Mucosa of stomach (tissue), 1 donor: ENCODE measurements around the gene GAB3.
"Not testable (repeated sequence)": the region's sequence is repeated elsewhere in the genome, so short reads cannot be mapped to it uniquely, and the experiment has no call there.

Experiments used
- H3K27me3 ChIP-seq: one replicate; pipeline ENCODE4 v1.7.0; 2013; ENCODE audit warnings: mild to moderate bottlenecking, low read length; ENCODE audit not compliant: control insufficient read depth, insufficient read depth
- H3K36me3 ChIP-seq: one replicate; pipeline ENCODE4 v1.7.0; 2013; ENCODE audit warnings: low read length; ENCODE audit not compliant: control insufficient read depth, insufficient read depth
- H3K4me1 ChIP-seq: one replicate; pipeline ENCODE4 v1.7.0; 2013; ENCODE audit warnings: mild to moderate bottlenecking, low read length; ENCODE audit not compliant: control insufficient read depth, insufficient read depth
- H3K4me3 ChIP-seq: one replicate; pipeline ENCODE4 v1.7.0; 2013; ENCODE audit warnings: low read length
- H3K9ac ChIP-seq: one replicate; pipeline ENCODE4 v1.7.0; 2013; ENCODE audit warnings: mild to moderate bottlenecking, low read length, moderate library complexity
- H3K9me3 ChIP-seq: one replicate; pipeline ENCODE4 v1.7.0; 2013; ENCODE audit warnings: mild to moderate bottlenecking, low read length, moderate library complexity; ENCODE audit not compliant: control insufficient read depth
- donor health status: Pancreatic carcinoma.

GAB3 gene

DNA sequence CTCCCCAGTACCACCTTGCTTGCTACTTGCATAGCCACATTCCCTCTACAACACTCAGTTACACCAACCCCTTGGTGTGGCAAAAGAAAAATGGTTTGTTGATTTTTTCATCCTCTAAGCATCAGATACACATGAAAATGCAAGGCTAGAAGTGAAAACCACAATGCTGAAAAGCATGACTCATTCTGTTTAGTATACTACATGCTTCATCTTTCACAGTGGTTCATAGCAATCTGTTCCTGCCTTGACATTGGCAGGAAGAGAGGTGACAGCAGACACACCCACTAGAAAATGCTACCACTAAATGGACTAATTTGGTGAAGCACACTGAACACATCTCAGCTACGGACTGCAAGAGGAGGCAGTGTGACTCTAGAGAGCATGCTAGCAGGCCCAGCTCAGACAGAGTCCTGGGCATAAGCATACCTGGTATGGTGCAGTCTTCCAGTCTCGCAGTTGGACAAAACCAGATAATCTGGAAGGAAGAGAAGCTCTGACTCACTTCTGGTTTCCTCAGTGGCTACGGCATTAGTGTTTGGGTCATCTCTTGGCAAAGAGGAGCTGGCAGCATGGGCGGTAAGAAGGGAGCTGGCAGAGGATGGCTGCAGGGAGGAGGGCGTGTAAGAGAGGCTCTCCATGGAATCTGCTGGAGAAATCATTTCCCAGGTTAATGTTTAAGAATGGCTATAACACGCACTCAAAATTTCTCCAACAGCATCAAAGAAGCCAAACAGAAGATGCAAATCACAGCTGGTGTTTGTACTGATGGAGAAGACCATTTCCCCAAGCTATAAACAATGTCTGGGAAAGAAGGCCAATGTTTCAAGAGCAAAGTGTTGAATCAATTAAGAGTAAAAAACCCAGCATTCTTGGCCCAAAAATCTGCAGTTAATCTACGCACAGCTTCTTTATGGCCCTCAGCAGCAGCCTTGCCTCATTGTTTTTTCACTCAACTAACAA lies 37.8 kb downstream of the GAB3 start:
- Histone ChIP-seq H3K4me1 (peaks cover 4% of the 10 kb centered on the region), H3K9me3 (no peaks in the 10 kb centered on the region), H3K9ac (no peak overlapping the region), H3K36me3 (no peaks in the 10 kb centered on the region), H3K27me3 (no peaks in the 10 kb centered on the region), H3K4me3 (no peak overlapping the region)

DNA sequence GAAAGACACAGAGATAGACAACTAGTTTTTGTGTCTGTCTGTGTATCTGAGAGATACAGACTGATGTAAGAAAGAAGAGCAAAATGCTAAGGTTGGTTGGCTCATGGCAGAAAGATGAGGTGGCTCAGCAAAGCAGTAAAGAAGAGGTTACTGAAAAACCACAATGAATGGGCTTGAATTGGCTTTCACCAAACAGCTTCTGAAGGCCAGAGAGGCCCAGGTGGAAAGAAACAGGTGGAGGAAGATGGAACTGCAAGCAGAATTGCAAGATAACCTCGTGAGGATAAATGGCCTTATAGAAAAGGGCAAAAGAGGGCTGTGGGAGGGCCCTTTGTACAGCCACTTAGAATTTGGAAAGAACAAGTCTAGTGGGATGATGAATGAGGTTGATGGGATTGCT lies 39.6 kb downstream of the GAB3 start:
- Histone ChIP-seq H3K27me3 (no peaks in the 10 kb centered on the region), H3K36me3 (no peaks in the 10 kb centered on the region), H3K9ac (no peak overlapping the region), H3K4me3 (no peak overlapping the region), H3K9me3 (no peaks in the 10 kb centered on the region), H3K4me1 (no peaks in the 10 kb centered on the region)

DNA sequence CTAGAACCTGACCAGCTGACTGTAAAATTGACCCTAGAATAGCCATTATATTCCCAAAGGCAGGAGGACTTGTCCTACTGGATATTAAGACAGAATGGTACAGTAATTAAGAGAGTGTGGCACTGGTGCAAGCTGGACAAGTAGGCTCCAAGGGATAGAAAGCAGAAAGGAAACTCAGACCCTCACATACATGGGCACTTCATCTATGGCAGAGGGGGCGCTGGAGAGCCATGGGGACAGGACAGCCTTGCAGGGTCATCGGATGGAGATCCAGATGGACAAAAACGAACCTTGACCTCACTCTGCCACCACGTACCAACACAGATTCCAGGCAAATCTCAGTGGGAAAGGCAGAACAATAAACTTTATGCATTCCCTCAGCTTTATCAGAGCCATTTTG lies 40.6 kb downstream of the GAB3 start:
- Histone ChIP-seq H3K9ac (no peak overlapping the region), H3K4me3 (no peak overlapping the region), H3K9me3 (no peaks in the 10 kb centered on the region), H3K4me1 (no peaks in the 10 kb centered on the region), H3K36me3 (no peaks in the 10 kb centered on the region), H3K27me3 (no peaks in the 10 kb centered on the region)

DNA sequence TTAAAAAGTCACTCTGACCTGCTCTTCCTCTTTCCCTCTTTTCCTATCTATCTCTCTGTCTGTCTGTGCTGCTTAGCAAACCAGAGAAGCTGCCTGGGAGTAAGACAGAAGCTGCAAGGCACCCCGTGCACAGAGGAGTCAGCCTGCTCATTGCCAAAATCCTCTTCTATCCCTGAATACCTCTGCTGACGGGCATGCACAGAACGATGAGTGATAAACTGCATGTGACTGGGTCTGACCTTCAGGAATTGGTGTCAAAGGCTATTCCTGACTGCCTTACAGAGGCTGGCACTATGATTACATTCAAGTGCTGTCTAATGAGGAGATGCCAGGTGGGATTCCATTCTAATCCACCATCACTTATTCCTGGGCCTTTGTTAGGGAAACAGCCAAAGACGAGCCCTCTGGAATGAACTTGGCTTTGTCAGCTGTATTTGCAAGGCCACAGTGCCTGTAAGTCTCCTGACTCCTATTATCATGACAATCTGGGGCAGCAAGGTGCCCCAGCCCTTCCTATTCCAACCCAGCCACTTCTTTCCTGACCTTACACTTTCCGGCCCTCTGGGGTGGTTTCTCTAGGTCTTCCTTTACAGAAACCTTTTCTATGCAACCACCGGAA lies 52.1 kb downstream of the GAB3 start:
- Histone ChIP-seq H3K9me3 (no peaks in the 10 kb centered on the region), H3K4me1 (no peaks in the 10 kb centered on the region), H3K4me3 (no peak overlapping the region), H3K27me3 (no peaks in the 10 kb centered on the region), H3K9ac (no peak overlapping the region), H3K36me3 (no peaks in the 10 kb centered on the region)

DNA sequence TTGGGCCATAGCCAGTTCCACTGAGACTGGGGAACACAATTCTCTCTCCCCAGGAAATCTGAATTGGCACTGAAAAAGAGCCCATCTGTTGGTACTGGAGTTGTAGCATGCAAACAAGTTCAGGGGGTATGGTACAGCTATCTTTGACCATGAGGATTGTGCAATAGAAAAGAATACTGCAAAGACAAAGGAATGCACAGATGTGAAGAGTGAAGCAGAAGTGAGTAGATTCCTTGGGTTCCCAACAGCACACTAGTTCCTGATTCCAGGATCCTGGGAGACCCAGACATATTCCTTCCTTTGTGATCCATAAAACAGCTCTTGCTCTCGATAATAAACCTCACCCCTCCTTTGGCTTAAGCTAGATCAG lies 54.2 kb downstream of the GAB3 start:
- no peaks in the 10 kb centered on the region for H3K4me1 ChIP-seq
- no peaks in the 10 kb centered on the region for H3K9me3 ChIP-seq
- H3K9ac ChIP-seq = no peak overlapping the region
- H3K4me3 ChIP-seq = no peak overlapping the region
- no peaks in the 10 kb centered on the region for H3K27me3 ChIP-seq
- H3K36me3 ChIP-seq = no peaks in the 10 kb centered on the region

DNA sequence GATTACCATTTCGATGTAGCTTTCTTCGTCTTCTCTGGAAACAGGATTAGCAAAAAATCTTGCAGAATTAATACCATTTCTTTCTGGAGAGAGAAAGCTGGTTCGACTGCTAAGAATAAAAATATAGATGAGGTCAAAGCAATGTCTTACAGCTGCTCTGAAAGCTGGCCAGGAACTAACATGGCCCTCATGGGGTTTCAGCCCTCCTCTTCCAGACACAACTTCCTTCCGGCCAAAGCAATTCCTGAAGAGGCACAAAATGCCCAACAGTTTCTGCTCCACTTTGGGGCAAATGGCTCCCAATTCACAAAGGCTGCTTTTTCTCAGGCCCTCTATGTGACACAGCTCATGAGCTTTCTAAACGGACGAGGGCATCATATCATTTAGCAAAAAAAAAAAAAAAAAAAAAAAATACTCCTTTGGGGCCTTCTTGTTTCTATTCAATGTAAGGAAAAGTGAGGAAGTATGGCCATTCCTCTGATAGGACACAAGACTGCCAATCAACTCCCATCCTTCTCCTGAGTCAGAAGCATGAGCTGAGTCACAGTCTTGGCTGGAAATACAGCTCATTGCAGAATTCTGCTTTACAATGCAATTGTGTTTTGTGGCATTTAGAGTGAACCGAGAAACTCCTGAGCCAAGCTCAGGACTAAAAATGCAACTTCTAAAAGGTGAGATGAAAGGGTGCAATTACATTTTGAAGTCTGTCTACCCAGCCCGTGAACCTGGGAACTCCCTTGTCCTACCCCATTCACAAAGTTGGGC lies 54.8 kb downstream of the GAB3 start:
- no peak overlapping the region for H3K9ac ChIP-seq
- H3K4me1 ChIP-seq = no peaks in the 10 kb centered on the region
- no peaks in the 10 kb centered on the region for H3K27me3 ChIP-seq
- no peak overlapping the region for H3K4me3 ChIP-seq
- H3K9me3 ChIP-seq = no peaks in the 10 kb centered on the region
- H3K36me3 ChIP-seq = no peaks in the 10 kb centered on the region

DNA sequence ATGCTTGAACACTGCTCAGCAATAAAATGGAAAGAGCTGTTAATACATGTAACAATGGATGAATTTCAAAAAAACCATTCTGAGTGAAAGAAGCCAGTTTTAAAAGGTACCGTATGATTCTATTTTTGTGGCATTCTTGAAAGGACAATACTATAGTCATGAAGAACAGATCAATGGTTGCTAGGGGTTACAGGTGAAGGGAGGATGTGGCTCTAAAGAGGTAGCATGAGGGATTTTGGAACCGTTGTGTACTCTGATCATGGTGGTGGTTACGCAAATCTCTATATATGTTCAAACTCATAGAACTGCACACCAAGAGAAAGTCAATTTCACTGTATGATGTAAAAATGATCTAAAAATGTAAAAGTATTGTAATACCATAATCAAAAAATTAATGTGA lies 57.5 kb downstream of the GAB3 start:
- Histone ChIP-seq H3K9ac (no peak overlapping the region), H3K27me3 (no peaks in the 10 kb centered on the region), H3K36me3 (no peaks in the 10 kb centered on the region), H3K9me3 (no peaks in the 10 kb centered on the region), H3K4me1 (no peaks in the 10 kb centered on the region), H3K4me3 (no peak overlapping the region)

DNA sequence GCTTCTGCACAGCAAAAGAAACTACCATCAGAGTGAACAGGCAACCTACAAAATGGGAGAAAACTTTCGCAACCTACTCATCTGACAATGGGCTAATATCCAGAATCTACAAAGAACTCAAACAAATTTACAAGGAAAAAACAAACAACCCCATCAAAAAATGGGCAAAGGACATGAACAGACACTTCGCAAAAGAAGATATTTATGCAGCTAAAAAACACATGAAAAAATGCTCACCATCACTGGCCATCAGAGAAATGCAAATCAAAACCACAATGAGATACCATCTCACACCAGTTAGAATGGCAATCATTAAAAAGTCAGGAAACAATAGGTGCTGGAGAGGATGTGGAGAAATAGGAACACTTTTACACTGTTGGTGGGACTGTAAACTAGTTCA lies 60.4 kb downstream of the GAB3 start:
- not testable (repeated sequence) for H3K4me3 ChIP-seq, H3K36me3 ChIP-seq, H3K27me3 ChIP-seq, H3K4me1 ChIP-seq, H3K9ac ChIP-seq, H3K9me3 ChIP-seq

DNA sequence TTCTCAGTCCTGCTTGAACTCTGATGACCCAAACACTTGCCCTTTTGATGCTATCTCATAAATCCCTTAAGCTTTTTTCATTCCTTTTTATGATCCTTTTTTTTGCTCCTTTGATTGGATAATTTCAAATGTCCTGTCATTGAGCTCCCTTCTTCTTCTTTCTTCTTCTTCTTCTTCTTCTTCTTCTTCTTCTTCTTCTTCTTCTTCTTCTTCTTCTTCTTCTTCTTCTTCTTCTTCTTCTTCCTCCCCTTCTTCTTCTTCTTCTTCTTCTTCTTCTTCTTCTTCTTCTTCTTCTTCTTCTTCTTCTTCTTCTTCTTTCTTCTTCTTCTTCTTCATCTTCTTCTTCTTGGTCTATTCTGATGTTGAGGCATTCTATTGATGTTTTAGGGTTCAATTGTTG lies 78.8 kb downstream of the GAB3 start:
- H3K9me3 ChIP-seq, H3K4me3 ChIP-seq, H3K4me1 ChIP-seq, H3K27me3 ChIP-seq, H3K36me3 ChIP-seq, H3K9ac ChIP-seq: not testable (repeated sequence)

DNA sequence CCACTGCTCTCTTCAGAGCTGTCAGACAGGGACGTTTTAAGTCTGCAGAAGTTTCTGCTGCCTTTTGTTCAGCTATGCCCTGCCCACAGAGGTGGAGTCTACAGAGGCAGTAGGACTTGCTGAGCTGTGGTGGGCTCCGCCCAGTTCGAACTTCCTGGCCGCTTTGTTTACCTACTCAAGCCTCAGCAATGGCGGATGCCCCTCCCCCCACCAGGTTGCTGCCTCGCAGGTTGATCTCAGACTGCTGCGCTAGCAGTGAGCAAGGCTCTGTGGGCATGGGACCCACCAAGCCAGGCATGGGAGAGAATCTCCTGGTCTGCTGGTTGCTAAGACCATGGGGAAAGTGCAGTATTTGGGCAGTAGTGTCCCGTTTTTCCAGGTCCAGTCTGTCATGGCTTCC lies 80.0 kb downstream of the GAB3 start:
- H3K9ac ChIP-seq, H3K4me1 ChIP-seq, H3K9me3 ChIP-seq, H3K36me3 ChIP-seq, H3K4me3 ChIP-seq, H3K27me3 ChIP-seq: not testable (repeated sequence)

DNA sequence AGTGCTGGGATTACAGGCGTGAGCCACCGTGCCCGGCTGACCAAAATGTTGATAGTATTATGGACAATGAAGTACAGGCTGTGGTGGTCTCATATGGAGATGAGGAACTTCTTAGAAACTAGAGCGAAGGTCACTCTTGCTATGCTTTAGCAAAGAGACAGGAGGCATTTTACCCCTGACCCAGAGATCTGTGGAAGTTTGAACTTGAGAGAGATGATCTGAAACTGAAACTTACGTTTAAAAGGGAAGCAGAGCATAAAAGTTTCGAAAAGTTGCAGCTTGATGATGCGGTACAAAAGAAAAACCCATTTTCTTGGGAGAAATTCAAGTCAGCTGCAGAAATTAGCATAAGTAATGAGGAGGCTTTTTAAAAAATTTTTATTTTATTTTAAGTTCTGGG lies 89.0 kb downstream of the GAB3 start:
- Histone ChIP-seq H3K9ac (no peak overlapping the region), H3K36me3 (no peaks in the 10 kb centered on the region), H3K9me3 (no peaks in the 10 kb centered on the region), H3K4me1 (no peaks in the 10 kb centered on the region), H3K27me3 (no peaks in the 10 kb centered on the region), H3K4me3 (no peak overlapping the region)

DNA sequence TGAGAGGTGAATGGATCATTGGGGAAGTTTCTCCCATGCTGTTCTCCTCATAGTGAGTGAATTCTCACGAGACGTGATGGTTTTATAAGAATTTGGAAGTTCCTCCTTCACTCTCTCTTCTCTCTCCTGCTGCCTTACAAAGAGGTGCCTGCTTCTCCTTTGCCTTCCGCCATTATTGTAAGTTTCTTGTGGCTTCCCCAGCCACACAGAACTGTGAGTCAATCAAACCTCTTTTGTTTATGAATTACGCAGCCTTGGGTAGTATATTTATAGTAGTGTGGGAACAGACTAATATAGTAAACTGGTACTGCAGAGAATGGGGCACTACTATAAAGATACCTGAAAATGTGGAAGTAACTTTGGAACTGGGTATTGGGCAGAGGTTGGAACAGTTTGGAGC lies 89.7 kb downstream of the GAB3 start:
- Histone ChIP-seq H3K9ac (no peak overlapping the region), H3K4me1 (no peaks in the 10 kb centered on the region), H3K36me3 (no peaks in the 10 kb centered on the region), H3K9me3 (no peaks in the 10 kb centered on the region), H3K4me3 (no peak overlapping the region), H3K27me3 (no peaks in the 10 kb centered on the region)
